Hypothalamus (tissue), 51 donors: ENCODE measurements around the gene SAMD4A.
"Not testable (repeated sequence)": the region's sequence is repeated elsewhere in the genome, so short reads cannot be mapped to it uniquely, and the experiment has no call there.

Source experiments
- DNase-seq, 51 donors: peaks; one replicate each; lab custom pipeline; 2025; lab: John Stamatoyannopoulos, UW

The SAMD4A gene

DNA sequence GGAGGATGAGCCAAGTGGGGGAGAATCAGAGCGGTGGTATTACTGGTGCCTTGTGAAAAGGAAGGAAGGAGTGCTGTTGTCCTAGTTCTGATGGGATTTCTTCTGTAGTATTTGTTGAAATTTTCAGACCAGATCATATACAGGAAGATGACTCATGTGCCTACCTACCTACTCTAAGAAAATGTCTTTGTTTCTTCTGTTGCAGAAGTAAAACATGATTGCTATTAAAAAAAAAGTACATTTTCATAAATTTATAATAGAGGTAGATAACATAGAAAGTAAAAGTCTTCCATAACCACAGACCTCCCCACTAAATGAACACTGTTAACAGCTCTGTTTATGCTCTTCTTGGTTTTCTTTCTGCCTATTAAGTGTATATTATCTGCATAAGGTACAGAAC lies 26.9 kb downstream of the SAMD4A start:
- no peak for DNase-seq

DNA sequence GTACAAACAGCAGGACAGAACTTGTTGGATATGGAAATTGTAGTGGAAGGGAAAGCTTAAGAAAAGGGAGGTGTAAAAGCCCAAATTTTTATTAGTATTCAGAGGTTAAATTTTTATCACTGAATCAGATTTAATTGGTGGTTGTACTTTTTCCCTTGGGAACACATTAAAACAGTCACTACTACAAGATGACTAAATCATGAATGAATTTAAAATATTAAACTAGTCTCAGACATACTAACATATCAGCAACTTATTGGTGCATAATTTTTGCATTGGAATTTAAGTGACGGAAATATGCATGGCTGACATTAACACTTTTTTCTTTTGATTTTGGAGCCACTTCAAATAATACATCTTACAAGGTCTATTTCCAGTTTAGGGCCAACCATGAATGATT lies 27.6 kb downstream of the SAMD4A start:
- no peak for DNase-seq

- no peak for DNase-seq
Observed at GRCh38 chr14:54597795-54598443, 31.0 kb downstream of the SAMD4A start.

- DNase-seq, result no peak
Observed at GRCh38 chr14:54599966-54600716, 33.2 kb downstream of the SAMD4A start.

DNA sequence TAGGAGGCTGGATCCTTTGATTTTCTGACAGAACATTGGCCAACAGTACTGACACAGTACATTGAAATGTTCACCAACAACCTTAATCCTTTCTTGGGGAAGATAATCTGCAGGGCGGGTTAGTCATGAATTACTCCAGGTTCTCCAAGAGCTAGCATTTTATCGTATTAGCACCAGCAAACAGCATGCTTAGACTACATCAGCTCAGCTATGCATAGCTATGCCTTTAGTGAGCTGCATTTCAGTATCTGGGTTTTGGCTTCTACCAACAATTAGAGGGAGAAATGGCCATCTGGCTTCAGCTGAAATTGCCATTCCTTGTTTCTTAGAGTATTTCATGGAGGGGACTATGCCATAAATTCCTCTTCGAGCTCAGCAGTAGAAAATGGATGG lies 33.8 kb downstream of the SAMD4A start:
- DNase-seq, result no peak

GRCh38 chr14:54603362-54603761 lies 36.4 kb downstream of the SAMD4A start:
- no peak for DNase-seq

DNA sequence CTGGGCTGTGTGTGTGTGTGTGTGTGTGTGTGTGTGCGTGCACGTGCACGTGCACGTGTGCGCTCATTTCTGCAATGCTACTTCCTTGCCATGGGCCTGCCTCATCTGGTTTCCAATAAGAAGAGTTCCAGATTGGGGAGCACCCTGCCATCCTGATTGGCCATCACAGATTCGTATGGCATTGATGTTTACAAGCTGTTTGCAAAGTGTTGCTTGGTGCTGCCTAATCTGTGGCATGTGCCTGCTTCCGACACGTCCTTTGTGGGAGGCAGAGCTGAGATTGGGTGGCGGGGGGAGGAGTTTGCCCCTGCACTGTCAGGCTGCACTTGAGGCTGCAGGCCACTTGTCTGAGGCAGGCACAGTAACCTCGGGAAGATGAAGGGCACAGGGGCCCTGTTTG lies 39.2 kb downstream of the SAMD4A start:
- DNase-seq, result peak in 2 of 51 donors; percentile 10 to 33

DNA sequence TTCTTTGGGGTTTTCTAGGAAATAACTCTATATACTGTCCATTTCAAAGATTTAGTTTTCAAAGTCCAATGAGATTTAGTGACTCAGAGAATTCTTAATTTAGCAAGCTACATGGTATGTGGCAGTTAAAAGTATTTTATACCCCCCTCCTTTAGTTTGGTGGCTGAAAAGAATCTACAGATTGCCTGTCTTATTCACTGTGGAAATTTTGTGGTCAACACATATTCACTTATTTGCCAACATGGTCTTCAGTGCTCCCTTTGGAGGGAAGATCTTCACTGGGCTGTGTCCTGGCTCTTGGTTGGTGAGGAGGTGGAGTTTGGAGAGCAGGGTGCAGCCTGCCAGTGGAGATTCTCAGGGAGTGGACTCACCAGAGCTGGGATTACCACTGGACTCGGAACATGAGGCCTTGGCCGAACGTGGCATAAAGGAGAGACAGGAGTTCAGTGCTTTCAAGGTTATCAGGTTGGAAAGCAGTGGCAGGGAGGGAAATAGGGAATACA lies 39.8 kb downstream of the SAMD4A start:
- DNase-seq, result no peak

DNA sequence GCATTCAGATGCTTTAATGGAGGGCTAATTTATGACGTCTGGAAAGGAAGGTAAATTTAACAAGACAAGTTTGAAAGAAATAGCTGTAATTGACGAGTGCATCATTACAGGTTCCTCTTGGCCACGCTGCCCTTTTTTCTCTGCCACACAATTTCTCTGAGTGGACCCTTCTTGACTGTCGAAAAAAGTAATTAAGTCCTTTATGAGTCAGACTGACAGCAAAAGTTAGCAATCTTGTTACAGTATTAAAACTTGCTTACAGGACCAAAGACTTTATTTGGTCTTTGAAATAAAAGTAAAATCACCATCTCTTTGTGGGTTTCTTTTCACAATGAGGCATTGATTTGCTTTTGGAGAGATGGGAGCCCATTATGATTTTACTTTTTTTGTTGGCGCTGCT lies 42.6 kb downstream of the SAMD4A start:
- no peak for DNase-seq

DNA sequence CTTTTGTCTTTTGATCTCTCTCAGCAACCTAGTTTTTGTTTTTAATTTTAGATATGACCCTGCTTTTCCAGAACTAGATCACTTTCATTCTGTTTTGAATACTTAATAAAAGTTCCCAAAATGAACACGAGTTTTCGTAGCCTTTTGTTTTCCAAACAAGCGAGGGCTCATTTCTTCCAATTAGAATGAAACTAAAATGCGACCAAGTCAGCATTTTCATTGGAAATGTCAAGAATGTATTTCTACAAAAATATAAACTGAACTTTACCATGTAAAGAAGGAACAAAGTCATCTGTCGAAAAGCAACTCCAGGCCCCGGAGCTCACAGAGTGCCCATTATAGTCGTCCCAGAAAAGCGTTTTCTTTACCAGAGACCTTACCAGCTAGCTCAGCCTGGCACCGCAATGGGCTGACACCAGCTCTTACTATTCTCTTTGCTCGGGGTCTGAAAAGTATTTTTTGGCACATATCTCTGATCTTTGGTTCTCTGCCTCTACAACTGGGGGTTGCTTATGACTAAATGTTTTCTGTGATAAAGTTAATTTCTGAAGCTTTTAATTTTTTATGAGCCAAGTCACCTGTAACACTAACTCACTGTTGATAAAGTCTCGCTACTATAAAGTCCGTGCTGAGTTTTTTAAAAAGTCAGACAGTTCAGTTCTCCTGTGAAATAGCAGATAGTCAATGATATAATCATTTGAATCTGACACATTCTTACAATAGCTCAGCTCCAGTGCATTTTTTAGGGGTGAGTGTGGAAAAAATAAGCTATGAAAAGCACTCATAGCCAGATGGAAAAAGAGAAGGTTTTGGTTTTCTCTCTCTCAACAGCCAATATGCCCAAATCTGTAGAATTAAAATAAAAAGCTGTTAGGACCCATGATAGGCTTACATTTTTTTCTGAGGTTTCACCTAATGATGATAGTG lies 43.4 kb downstream of the SAMD4A start:
- peak in 10 of 51 donors; percentile 7 to 26 (median 16) for DNase-seq

GRCh38 chr14:54614296-54614695 lies 47.4 kb downstream of the SAMD4A start:
- DNase-seq, result no peak

GRCh38 chr14:54617467-54617866 lies 50.5 kb downstream of the SAMD4A start:
- DNase-seq, result no peak

DNA sequence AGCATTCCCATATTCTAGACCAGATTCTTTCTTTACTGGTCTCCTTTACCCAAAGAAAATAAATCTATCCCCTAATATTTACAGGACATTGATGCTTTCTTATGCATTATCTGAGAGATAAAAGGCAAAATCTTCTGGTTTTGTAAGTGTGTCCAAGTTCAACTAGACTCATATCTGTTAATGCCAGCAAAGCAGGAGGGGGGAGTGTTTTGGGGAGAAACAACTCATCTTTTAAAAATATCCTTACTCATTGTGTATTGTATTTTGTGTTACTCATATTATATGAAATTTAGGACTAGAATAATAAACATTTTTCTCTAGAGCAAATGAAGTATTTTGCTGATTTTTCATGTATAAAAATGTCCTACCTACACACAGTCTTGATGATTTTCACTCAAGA lies 54.8 kb downstream of the SAMD4A start:
- no peak for DNase-seq

DNA sequence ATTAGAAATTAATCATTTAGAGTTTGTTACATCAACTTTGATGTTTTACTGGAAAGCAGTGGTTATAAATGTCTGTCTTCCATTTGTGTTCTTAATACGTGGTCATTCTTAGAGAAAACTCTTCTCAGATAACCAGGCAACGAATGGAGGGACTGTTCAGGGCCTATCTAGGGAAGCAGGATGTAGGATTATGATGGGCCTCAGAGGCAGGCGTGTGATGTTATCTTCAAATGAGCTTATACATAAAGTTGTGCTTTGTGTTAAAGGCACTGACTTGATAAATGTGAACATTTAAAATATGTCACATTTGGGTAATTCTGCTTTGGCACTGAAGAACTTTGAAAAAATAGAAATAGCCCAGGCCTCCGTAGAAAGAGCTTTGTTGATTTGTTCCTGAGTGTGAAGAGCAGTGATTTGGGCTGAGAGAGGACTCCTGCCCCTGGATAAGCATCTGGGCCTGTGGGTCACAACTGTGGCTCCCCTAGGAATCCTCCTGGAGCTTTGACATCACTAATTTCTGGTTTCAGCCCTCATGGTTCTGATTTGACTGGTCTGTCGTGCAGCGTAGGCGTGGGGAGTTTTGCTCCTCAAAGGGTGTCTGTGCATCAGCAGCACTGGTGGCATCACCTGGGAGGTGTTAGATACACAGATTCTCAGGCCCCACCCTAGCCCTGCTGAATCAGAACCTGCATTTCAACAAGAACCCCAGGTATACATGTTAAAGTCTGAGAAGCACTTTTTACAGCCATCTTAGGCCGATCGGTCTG lies 55.4 kb downstream of the SAMD4A start:
- DNase-seq, result no peak

GRCh38 chr14:54623279-54624004 lies 56.5 kb downstream of the SAMD4A start:
- DNase-seq, result no peak

GRCh38 chr14:54624005-54624358 lies 57.1 kb downstream of the SAMD4A start:
- not testable (repeated sequence) for DNase-seq

GRCh38 chr14:54625112-54625511 lies 58.2 kb downstream of the SAMD4A start:
- DNase-seq, result peak in 1 of 51 donors; percentile 3

- DNase-seq, result no peak
Observed at GRCh38 chr14:54627219-54627539, 60.3 kb downstream of the SAMD4A start.

GRCh38 chr14:54627540-54628363 lies 60.8 kb downstream of the SAMD4A start:
- DNase-seq, result peak in 14 of 51 donors; percentile 10 to 73 (median 29)
